Testis (tissue), 2 donors: ENCODE results near the gene RBPMS2.

Experiments used
- POLR2A ChIP-seq: fragments of 450-650 bp; IDR thresholded peaks from one replicate; pipeline ENCODE4 v1.6.1; 2017; ENCODE audit warnings: antibody characterized with exemption, mild to moderate bottlenecking, moderate library complexity
- TF ChIP-seq, protein P1 (sequence below), 3 experiments: fragments of 450-650 bp in 2 of 3; fragments of 200-600 bp in 1 of 3; sonication (generic) in 1 of 3; IDR thresholded peaks; one replicate each; pipeline ENCODE4 v1.5.1; 2016 to 2019; ENCODE audit warnings: antibody characterized with exemption in 3 of 3, mild to moderate bottlenecking in 2 of 3, moderate library complexity in 1 of 3

DNA sequence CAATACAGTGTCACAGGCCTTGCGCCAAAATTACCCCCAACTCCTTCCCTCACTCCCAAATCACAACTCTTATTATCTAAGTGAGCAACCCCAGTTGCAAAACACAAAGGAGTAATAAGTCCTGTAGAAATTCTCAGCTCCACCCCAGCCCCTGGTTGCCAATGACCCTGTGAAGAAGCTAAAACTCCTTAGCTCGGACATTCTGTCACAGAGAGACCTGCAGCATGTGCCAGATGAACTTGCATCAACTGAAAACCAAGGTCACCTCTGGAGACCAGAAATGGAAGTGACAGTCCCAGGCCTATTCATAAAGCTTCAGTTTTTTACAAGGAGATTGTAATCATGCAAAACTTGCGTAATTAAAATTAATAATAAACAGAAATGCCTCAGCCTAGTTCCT lies 55.2 kb downstream of the RBPMS2 start:
- TF ChIP-seq, protein P1, sequence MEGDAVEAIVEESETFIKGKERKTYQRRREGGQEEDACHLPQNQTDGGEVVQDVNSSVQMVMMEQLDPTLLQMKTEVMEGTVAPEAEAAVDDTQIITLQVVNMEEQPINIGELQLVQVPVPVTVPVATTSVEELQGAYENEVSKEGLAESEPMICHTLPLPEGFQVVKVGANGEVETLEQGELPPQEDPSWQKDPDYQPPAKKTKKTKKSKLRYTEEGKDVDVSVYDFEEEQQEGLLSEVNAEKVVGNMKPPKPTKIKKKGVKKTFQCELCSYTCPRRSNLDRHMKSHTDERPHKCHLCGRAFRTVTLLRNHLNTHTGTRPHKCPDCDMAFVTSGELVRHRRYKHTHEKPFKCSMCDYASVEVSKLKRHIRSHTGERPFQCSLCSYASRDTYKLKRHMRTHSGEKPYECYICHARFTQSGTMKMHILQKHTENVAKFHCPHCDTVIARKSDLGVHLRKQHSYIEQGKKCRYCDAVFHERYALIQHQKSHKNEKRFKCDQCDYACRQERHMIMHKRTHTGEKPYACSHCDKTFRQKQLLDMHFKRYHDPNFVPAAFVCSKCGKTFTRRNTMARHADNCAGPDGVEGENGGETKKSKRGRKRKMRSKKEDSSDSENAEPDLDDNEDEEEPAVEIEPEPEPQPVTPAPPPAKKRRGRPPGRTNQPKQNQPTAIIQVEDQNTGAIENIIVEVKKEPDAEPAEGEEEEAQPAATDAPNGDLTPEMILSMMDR (IDR thresholded peaks at IDR 0.05), result no peak
- TF ChIP-seq POLR2A, result no peak
